ENCODE measurements around the gene EHBP1. TPM values are rescaled to one million over a fixed set of nuclear protein-coding genes. Genes with fewer than 3 reads are reported as not detected.

Gene EHBP1
- total RNA-seq, 4 donors from 2014 or later: 11.1 to 19.0 (median 15.4) TPM

- intact Hi-C loops (cut with DNase I; ENCODE audit: low total_unique reads): no loop called here
- no peak for TF ChIP-seq POLR2A (IDR thresholded peaks at IDR 0.05)
- TF ChIP-seq, protein P1, sequence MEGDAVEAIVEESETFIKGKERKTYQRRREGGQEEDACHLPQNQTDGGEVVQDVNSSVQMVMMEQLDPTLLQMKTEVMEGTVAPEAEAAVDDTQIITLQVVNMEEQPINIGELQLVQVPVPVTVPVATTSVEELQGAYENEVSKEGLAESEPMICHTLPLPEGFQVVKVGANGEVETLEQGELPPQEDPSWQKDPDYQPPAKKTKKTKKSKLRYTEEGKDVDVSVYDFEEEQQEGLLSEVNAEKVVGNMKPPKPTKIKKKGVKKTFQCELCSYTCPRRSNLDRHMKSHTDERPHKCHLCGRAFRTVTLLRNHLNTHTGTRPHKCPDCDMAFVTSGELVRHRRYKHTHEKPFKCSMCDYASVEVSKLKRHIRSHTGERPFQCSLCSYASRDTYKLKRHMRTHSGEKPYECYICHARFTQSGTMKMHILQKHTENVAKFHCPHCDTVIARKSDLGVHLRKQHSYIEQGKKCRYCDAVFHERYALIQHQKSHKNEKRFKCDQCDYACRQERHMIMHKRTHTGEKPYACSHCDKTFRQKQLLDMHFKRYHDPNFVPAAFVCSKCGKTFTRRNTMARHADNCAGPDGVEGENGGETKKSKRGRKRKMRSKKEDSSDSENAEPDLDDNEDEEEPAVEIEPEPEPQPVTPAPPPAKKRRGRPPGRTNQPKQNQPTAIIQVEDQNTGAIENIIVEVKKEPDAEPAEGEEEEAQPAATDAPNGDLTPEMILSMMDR (IDR thresholded peaks at IDR 0.05 in 4 of 5, conservative IDR thresholded peaks at IDR 0.05 in 1 of 5): no peak
- in situ Hi-C loops (cut with MboI; ENCODE audit: low sequenced_read_pairs in 4 of 4): no loop called here
- H3K9me3 ChIP-seq: no peaks in the 10 kb centered on the region
- ATAC-seq: no peak
- peaks cover 0 to 13% of the 10 kb centered on the region in 2 donors for H3K36me3 ChIP-seq
- no peaks in the 10 kb centered on the region for H3K27me3 ChIP-seq
- H3K4me1 ChIP-seq: no peaks in the 10 kb centered on the region
- H3K27ac ChIP-seq: no peak overlapping the region
- no peak for DNase-seq
- H3K4me3 ChIP-seq: no peak overlapping the region
These were observed 126.2 kb downstream of the EHBP1 start for GRCh38 chr2:62831729-62832128.

DNA sequence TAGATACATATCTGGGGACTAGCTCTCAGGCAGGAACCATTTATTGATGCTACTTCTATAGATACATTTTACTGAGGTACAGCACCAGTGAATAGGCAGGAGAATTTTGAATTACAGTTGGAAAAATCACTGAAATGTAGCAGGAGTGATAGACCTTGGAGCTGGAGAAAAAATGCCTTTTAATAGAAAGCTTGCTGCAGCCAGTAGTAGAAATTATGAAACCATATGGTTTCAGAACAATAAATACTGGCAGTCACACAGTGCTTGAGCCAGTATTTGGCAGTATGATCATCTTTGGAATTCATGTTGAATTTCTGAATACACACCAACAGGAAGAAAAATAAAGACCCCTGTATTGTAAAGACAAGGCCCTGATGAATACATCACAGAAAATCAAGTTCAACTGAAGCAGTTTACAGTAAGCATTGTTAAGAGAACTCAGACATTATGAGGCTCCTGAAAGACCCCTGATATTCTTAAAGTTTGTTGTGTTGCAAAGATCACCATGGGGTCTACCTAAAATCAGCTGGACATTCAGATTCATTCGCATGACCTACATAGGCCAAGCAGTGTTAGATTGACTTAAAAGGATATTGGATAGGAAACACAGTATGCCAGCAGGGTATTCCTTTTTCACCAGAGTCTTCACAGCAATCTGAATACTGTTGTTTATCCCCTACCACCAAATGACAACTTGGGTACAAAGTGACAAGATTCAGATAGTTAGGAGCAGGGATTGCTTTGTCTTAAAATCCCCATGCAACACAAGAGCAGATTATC lies 139.0 kb downstream of the EHBP1 start:
- Histone ChIP-seq H3K27ac (no peak overlapping the region), H3K4me1 (no peaks in the 10 kb centered on the region), H3K4me3 (no peak overlapping the region), H3K27me3 (no peaks in the 10 kb centered on the region), H3K36me3 (no peaks in the 10 kb centered on the region), H3K9me3 (peaks cover 0 to 5% (median 0%) of the 10 kb centered on the region in 3 donors)
- TF ChIP-seq POLR2A (IDR thresholded peaks at IDR 0.05): no peak
- TF ChIP-seq, protein P1 (IDR thresholded peaks at IDR 0.05 in 4 of 5, conservative IDR thresholded peaks at IDR 0.05 in 1 of 5): no peak
- in situ Hi-C loops (cut with MboI; ENCODE audit: low sequenced_read_pairs in 4 of 4): no loop called here
- intact Hi-C loops (cut with DNase I; ENCODE audit: low total_unique reads): no loop called here
- ATAC-seq (no peak), DNase-seq (no peak)

- Histone ChIP-seq H3K27ac (no peak overlapping the region), H3K36me3 (no peaks in the 10 kb centered on the region), H3K9me3 (peaks cover 0 to 5% (median 0%) of the 10 kb centered on the region in 3 donors), H3K4me1 (no peaks in the 10 kb centered on the region), H3K27me3 (no peaks in the 10 kb centered on the region), H3K4me3 (no peak overlapping the region)
- intact Hi-C loops (cut with DNase I; ENCODE audit: low total_unique reads): no loop called here
- DNase-seq (no peak), ATAC-seq (no peak)
- TF ChIP-seq, protein P1 (IDR thresholded peaks at IDR 0.05 in 4 of 5, conservative IDR thresholded peaks at IDR 0.05 in 1 of 5): no peak
- no peak for TF ChIP-seq POLR2A (IDR thresholded peaks at IDR 0.05)
- in situ Hi-C loops (cut with MboI; ENCODE audit: low sequenced_read_pairs in 4 of 4): no loop called here
These were observed 139.7 kb downstream of the EHBP1 start for GRCh38 chr2:62845256-62845655.

DNA sequence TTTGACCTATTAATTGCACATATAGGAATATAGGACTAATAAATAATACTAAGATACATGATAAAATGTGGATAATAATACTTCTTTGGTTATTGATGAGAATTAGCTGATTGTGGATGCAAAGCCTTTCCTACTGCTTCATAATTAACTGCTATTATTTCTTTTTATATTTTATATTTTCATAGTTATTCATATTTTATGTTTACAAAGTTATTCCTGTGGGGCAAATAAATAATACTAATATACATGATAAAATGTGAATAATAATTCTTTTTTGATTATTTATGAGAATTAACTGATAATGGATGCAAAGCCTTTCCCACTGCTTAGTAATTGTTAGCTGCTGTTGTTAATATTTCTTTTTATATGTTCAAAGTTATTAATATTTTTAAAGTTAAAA lies 146.7 kb downstream of the EHBP1 start:
- Histone ChIP-seq H3K9me3 (no peaks in the 10 kb centered on the region), H3K4me1 (no peaks in the 10 kb centered on the region), H3K4me3 (no peak overlapping the region), H3K27me3 (no peaks in the 10 kb centered on the region), H3K36me3 (no peaks in the 10 kb centered on the region), H3K27ac (no peak overlapping the region)
- no peak for TF ChIP-seq POLR2A (IDR thresholded peaks at IDR 0.05)
- TF ChIP-seq, protein P1 (IDR thresholded peaks at IDR 0.05 in 4 of 5, conservative IDR thresholded peaks at IDR 0.05 in 1 of 5): no peak
- no peak for ATAC-seq
- intact Hi-C loops (cut with DNase I; ENCODE audit: low total_unique reads) (no loop called here), in situ Hi-C loops (cut with MboI; ENCODE audit: low sequenced_read_pairs in 4 of 4) (no loop called here)
- no peak for DNase-seq

Data from gastrocnemius medialis (tissue), 4 donors.